HEK293 (cell line): ENCODE results near the gene RPL3.

ENCODE experiments used
- ATF2 ChIP-seq: fragments of 450-650 bp; formaldehyde crosslinking; IDR thresholded peaks from 2 replicates; pipeline ENCODE4 v1.5.1; 2016; ENCODE audit warnings: missing biosample characterization, missing genetic modification characterization, low read depth
- CTCF ChIP-seq: fragments of 450-650 bp; formaldehyde crosslinking; IDR thresholded peaks from 2 replicates; pipeline ENCODE4 v1.5.1; 2016; ENCODE audit warnings: missing biosample characterization, missing genetic modification characterization
- PATZ1 ChIP-seq: fragments of 450-650 bp; formaldehyde crosslinking; IDR thresholded peaks from 2 replicates; pipeline ENCODE4 v1.5.1; 2016; ENCODE audit warnings: missing biosample characterization, missing genetic modification characterization
- REST ChIP-seq: fragments of 450-650 bp; formaldehyde crosslinking; IDR thresholded peaks from 2 replicates; pipeline ENCODE4 v1.5.1; 2016; ENCODE audit warnings: missing biosample characterization, missing genetic modification characterization
- TSHZ1 ChIP-seq: fragments of 450-650 bp; formaldehyde crosslinking; IDR thresholded peaks from 2 replicates; pipeline ENCODE4 v1.5.1; 2016; ENCODE audit warnings: missing biosample characterization, missing genetic modification characterization, borderline replicate concordance
- ZNF362 ChIP-seq: fragments of 450-650 bp; formaldehyde crosslinking; IDR thresholded peaks from 2 replicates; pipeline ENCODE4 v1.5.1; 2016; ENCODE audit warnings: missing biosample characterization, missing genetic modification characterization
- ZNF366 ChIP-seq: fragments of 450-650 bp; formaldehyde crosslinking; conservative IDR thresholded peaks from 2 replicates; pipeline ENCODE4 v1.5.1; 2016; ENCODE audit warnings: missing biosample characterization, missing genetic modification characterization
- ZNF747 ChIP-seq: fragments of 450-650 bp; formaldehyde crosslinking; IDR thresholded peaks from 2 replicates; pipeline ENCODE4 v1.5.1; 2016; ENCODE audit warnings: missing biosample characterization, missing genetic modification characterization
- ZNF837 ChIP-seq: fragments of 450-650 bp; formaldehyde crosslinking; IDR thresholded peaks from 2 replicates; pipeline ENCODE4 v1.5.1; 2016; ENCODE audit warnings: missing biosample characterization, missing genetic modification characterization

GRCh38 chr22:39269095-39269790 is 50.2 kb downstream of the RPL3 start:
- TF ChIP-seq PATZ1 (tag by site-specific recombination) (no peak), ZNF747 (tag by site-specific recombination) (no peak), CTCF (no peak), ATF2 (tag by site-specific recombination) (no peak), ZNF837 (tag by site-specific recombination) (no peak), ZNF362 (tag by site-specific recombination) (no peak), ZNF366 (tag by site-specific recombination) (no peak), TSHZ1 (tag by site-specific recombination) (no peak), REST (tag by site-specific recombination) (no peak)
